OCI-LY1 (cell line): ENCODE measurements around the gene TMEM60.

Source experiments
- CTCF ChIP-seq: fragments of 200-600 bp; sonication (generic), shearing (Covaris generic); IDR thresholded peaks from 2 replicates; pipeline ENCODE4 v1.5.1; 2017; ENCODE audit warnings: mild to moderate bottlenecking, antibody characterized with exemption, low read length, moderate library complexity, mixed read lengths
- EZH2 ChIP-seq: fragments of 200-600 bp; sonication (generic), shearing (Covaris generic); IDR thresholded peaks from 2 replicates; pipeline ENCODE4 v1.8.0; 2017; ENCODE audit warnings: borderline replicate concordance, mixed run types, mild to moderate bottlenecking, antibody characterized with exemption, low read length, moderate library complexity, mixed read lengths

DNA sequence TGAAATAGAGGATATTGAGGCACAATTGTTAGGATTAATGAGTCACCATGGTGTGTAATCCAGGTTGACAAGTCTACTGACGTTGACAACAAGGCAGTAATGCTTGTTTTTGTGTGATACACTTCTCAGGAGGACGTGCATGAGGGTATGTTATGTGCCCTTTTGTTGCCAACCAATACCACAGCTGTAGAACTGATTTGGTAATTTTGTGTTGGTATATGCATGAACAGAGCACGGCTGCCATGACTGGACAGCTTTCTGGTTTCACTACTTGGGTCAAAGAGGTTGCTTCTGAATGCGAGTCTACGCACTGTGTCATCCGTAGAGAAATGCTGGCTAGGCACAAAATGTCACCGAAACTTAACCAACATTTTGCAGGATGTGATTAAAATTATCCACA, 33.2 kb upstream of the TMEM60 start:
- TF ChIP-seq EZH2 (no peak), CTCF (no peak)
